ENCODE data around the gene ZBTB7C.

DNA sequence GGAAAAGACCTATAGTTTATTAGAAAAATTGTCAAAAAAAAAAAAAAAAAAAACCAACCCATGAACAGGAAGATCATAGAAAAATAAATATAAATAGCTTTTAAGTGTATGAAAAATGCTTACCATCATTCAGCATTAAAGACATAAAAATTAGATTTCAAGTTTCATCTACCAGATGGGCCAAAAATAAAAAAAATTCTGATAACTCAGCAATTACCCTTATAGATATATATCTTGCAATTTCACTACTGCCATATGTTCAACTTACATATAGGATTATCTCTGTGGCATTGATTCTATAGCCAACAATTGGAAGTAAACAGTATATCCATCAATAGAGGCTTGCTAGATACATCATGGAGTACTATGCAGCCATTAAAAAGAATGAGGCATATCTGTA, 352.2 kb downstream of the ZBTB7C start:
- TF ChIP-seq, protein P1, sequence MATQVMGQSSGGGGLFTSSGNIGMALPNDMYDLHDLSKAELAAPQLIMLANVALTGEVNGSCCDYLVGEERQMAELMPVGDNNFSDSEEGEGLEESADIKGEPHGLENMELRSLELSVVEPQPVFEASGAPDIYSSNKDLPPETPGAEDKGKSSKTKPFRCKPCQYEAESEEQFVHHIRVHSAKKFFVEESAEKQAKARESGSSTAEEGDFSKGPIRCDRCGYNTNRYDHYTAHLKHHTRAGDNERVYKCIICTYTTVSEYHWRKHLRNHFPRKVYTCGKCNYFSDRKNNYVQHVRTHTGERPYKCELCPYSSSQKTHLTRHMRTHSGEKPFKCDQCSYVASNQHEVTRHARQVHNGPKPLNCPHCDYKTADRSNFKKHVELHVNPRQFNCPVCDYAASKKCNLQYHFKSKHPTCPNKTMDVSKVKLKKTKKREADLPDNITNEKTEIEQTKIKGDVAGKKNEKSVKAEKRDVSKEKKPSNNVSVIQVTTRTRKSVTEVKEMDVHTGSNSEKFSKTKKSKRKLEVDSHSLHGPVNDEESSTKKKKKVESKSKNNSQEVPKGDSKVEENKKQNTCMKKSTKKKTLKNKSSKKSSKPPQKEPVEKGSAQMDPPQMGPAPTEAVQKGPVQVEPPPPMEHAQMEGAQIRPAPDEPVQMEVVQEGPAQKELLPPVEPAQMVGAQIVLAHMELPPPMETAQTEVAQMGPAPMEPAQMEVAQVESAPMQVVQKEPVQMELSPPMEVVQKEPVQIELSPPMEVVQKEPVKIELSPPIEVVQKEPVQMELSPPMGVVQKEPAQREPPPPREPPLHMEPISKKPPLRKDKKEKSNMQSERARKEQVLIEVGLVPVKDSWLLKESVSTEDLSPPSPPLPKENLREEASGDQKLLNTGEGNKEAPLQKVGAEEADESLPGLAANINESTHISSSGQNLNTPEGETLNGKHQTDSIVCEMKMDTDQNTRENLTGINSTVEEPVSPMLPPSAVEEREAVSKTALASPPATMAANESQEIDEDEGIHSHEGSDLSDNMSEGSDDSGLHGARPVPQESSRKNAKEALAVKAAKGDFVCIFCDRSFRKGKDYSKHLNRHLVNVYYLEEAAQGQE (IDR thresholded peaks at IDR 0.05; ENCODE audit: insufficient read depth in 1 of 2, low read depth in 2 of 2, low read length in 2 of 2), result no peak
- TF ChIP-seq POLR2AphosphoS5 (IDR thresholded peaks at IDR 0.05; ENCODE audit: low read depth, low read length), result no peak
